H9 (cell line): ENCODE results near the gene AMER3. TPM values are rescaled to one million over a fixed set of nuclear protein-coding genes. Genes with fewer than 3 reads are reported as not detected.

ENCODE experiments used
- DNase-seq: peaks from one replicate; pipeline ENCODE4 v3.0.0-alpha.2; 2017
- H2AFZ ChIP-seq: one replicate; pipeline ENCODE4 v1.6.1; 2013; ENCODE audit warnings: mild to moderate bottlenecking, low read length, control low read depth, moderate library complexity
- H2AK5ac ChIP-seq: 2 replicates; pipeline ENCODE4 v1.6.1; 2013; ENCODE audit warnings: low read length, control low read depth, mixed read lengths; ENCODE audit not compliant: insufficient read length
- H2BK120ac ChIP-seq: one replicate; pipeline ENCODE4 v1.6.1; 2013; ENCODE audit warnings: low read depth, mild to moderate bottlenecking, low read length, control low read depth, inconsistent platforms; ENCODE audit not compliant: poor library complexity, severe bottlenecking
- H2BK12ac ChIP-seq: 2 replicates; pipeline ENCODE4 v1.6.1; 2013; ENCODE audit warnings: low read length, control low read depth, mixed read lengths, low read depth; ENCODE audit not compliant: insufficient read length
- H2BK15ac ChIP-seq: 2 replicates; pipeline ENCODE4 v1.6.1; 2013; ENCODE audit warnings: low read depth, low read length, control low read depth
- H2BK20ac ChIP-seq: one replicate; pipeline ENCODE4 v1.6.1; 2013; ENCODE audit warnings: low read depth, mild to moderate bottlenecking, low read length, control low read depth, inconsistent platforms; ENCODE audit not compliant: poor library complexity, severe bottlenecking
- H2BK5ac ChIP-seq: 2 replicates; pipeline ENCODE4 v1.6.1; 2013; ENCODE audit warnings: low read length, control low read depth, mixed read lengths; ENCODE audit not compliant: insufficient read length
- H3K14ac ChIP-seq: 2 replicates; pipeline ENCODE4 v1.6.1; 2013; ENCODE audit warnings: low read length, control low read depth; ENCODE audit not compliant: insufficient read depth
- H3K18ac ChIP-seq: 2 replicates; pipeline ENCODE4 v1.6.1; 2013; ENCODE audit warnings: low read depth, mild to moderate bottlenecking, mixed read lengths, low read length, control low read depth; ENCODE audit not compliant: insufficient read length
- H3K23ac ChIP-seq: 2 replicates; pipeline ENCODE4 v1.6.1; 2013; ENCODE audit warnings: low read length, control low read depth, mixed read lengths, low read depth; ENCODE audit not compliant: insufficient read length
- H3K23me2 ChIP-seq: 2 replicates; pipeline ENCODE4 v1.6.1; 2013; ENCODE audit warnings: low read depth, mild to moderate bottlenecking, mixed read lengths, low read length, control low read depth; ENCODE audit not compliant: insufficient read length, poor library complexity, severe bottlenecking
- H3K27ac ChIP-seq: 2 replicates; pipeline ENCODE4 v1.5.1; 2013; ENCODE audit warnings: low read length, control low read depth, mixed read lengths, low read depth; ENCODE audit not compliant: insufficient read length
- H3K27me3 ChIP-seq: 2 replicates; pipeline ENCODE4 v1.6.1; 2013; ENCODE audit warnings: low read length, control low read depth, inconsistent platforms; ENCODE audit not compliant: insufficient read depth
- H3K4ac ChIP-seq: 2 replicates; pipeline ENCODE4 v1.6.1; 2013; ENCODE audit warnings: low read depth, mild to moderate bottlenecking, control low read depth, inconsistent platforms, low read length, moderate library complexity
- H3K4me1 ChIP-seq: 2 replicates; pipeline ENCODE4 v1.6.1; 2013; ENCODE audit warnings: low read length, control low read depth, inconsistent platforms; ENCODE audit not compliant: insufficient read depth
- H3K4me2 ChIP-seq: 2 replicates; pipeline ENCODE4 v1.6.1; 2013; ENCODE audit warnings: low read length, control low read depth, mixed read lengths; ENCODE audit not compliant: insufficient read length, insufficient read depth
- H3K56ac ChIP-seq: 2 replicates; pipeline ENCODE4 v1.6.1; 2013; ENCODE audit warnings: low read depth, mild to moderate bottlenecking, mixed read lengths, low read length, control low read depth; ENCODE audit not compliant: insufficient read length
- H3K79me1 ChIP-seq: 2 replicates; pipeline ENCODE4 v1.6.1; 2013; ENCODE audit warnings: low read depth, mild to moderate bottlenecking, moderate library complexity, low read length, control low read depth, inconsistent platforms; ENCODE audit not compliant: insufficient read depth, poor library complexity, severe bottlenecking
- H3K79me2 ChIP-seq: 2 replicates; pipeline ENCODE4 v1.6.1; 2013; ENCODE audit warnings: low read length, control low read depth, inconsistent platforms; ENCODE audit not compliant: insufficient read depth
- H3K9ac ChIP-seq: 2 replicates; pipeline ENCODE4 v1.6.1; 2013; ENCODE audit warnings: low read length, control low read depth, mixed read lengths; ENCODE audit not compliant: insufficient read length; ENCODE audit errors: extremely low read depth
- H3K9me3 ChIP-seq: one replicate; pipeline ENCODE4 v1.6.1; 2013; ENCODE audit warnings: low read depth, low read length, inconsistent platforms; ENCODE audit not compliant: control insufficient read depth
- H3T11ph ChIP-seq: one replicate; pipeline ENCODE4 v1.6.1; 2013; ENCODE audit warnings: mild to moderate bottlenecking, low read length, control low read depth, inconsistent platforms
- H4K20me1 ChIP-seq: one replicate; pipeline ENCODE4 v1.6.1; 2013; ENCODE audit not compliant: control insufficient read depth, insufficient read length, insufficient read depth
- H4K5ac ChIP-seq: 2 replicates; pipeline ENCODE4 v1.6.1; 2013; ENCODE audit warnings: low read depth, mild to moderate bottlenecking, mixed read lengths, low read length, control low read depth; ENCODE audit not compliant: insufficient read length
- H4K8ac ChIP-seq: replicated peaks from 2 replicates; pipeline ENCODE4 v1.6.1; 2013; ENCODE audit warnings: low read length, control low read depth, mixed read lengths, low read depth; ENCODE audit not compliant: insufficient read length
- H4K91ac ChIP-seq: 2 replicates; pipeline ENCODE4 v1.6.1; 2013; ENCODE audit warnings: low read depth, mild to moderate bottlenecking, moderate library complexity, mixed read lengths, low read length, control low read depth; ENCODE audit not compliant: insufficient read length
- H3K27ac Mint-ChIP-seq, 3 experiments: 2 replicates in 2 of 3; 3 replicates in 1 of 3; pipeline ENCODE4 v1.8.0; 2020 to 2021; ENCODE audit warnings: mixed read lengths in 3 of 3, mild to moderate bottlenecking in 1 of 3, moderate library complexity in 1 of 3
- H3K27me3 Mint-ChIP-seq: 2 replicates; pipeline ENCODE4 v1.8.0; 2021; ENCODE audit warnings: low read depth, mild to moderate bottlenecking, moderate library complexity, mixed read lengths
- H3K36me3 Mint-ChIP-seq, 3 experiments: 2 replicates in 2 of 3; 3 replicates in 1 of 3; pipeline ENCODE4 v1.8.0; 2020 to 2021; ENCODE audit warnings: low read depth in 3 of 3, mixed read lengths in 3 of 3; ENCODE audit not compliant: insufficient read depth in 1 of 3
- H3K4me1 Mint-ChIP-seq, 2 experiments: 2 replicates each; pipeline ENCODE4 v1.8.0; 2020; ENCODE audit warnings: mixed read lengths in 2 of 2
- H3K4me3 Mint-ChIP-seq, 2 experiments: 2 replicates in 1 of 2; 3 replicates in 1 of 2; pipeline ENCODE4 v1.8.0; 2020 to 2021; ENCODE audit warnings: mild to moderate bottlenecking in 2 of 2, mixed read lengths in 2 of 2, moderate library complexity in 1 of 2
- H3K9me3 Mint-ChIP-seq, 2 experiments: 2 replicates in 1 of 2; 3 replicates in 1 of 2; pipeline ENCODE4 v1.8.0; 2020; ENCODE audit warnings: mild to moderate bottlenecking in 2 of 2, mixed read lengths in 2 of 2, moderate library complexity in 1 of 2
- CTCF ChIP-seq: fragments of 200-600 bp; sonication (generic); conservative IDR thresholded peaks from 3 replicates; pipeline ENCODE4 v1.8.0; 2021; ENCODE audit warnings: antibody characterized with exemption, mild to moderate bottlenecking
- WGBS: extraction: QIAGEN DNeasy Blood & Tissue Kit; methylation state at CpG from one replicate; pipeline ENCODE4 v1.1.7; 2013; ENCODE audit warnings: missing lambda C conversion rate, low lambda C conversion rate, mixed read lengths; ENCODE audit not compliant: insufficient read length; ENCODE audit errors: extremely low coverage; 5-methylcytosine and 5-hydroxymethylcytosine counted together
- total RNA-seq: library from RNA; stranded (reverse); gene quantifications from 2 replicates; pipeline ENCODE4 v1.2.1, GENCODE V29; 2021

The AMER3 gene
- total RNA-seq, 1 experiment from 2014 or later = 0.59 TPM

GRCh38 chr2:130735200-130735599, 20.1 kb upstream of the AMER3 start:
- Histone ChIP-seq H3T11ph (no peak overlapping the region), H3K23me2 (no peaks in the 10 kb centered on the region), H3K18ac (no peak overlapping the region), H3K23ac (no peak overlapping the region), H3K14ac (no peak overlapping the region), H4K5ac (no peak overlapping the region), H3K9ac (no peak overlapping the region), H3K27ac (no peak overlapping the region), H4K91ac (no peak overlapping the region), H3K4ac (no peak overlapping the region), H4K20me1 (no peaks in the 10 kb centered on the region), H3K27me3 (no peaks in the 10 kb centered on the region), H4K8ac (no peak overlapping the region), H3K56ac (no peak overlapping the region), H2BK20ac (no peak overlapping the region), H3K4me2 (no peak overlapping the region), H2BK15ac (no peak overlapping the region), H2BK5ac (no peak overlapping the region), H3K4me1 (no peaks in the 10 kb centered on the region), H3K79me1 (no peaks in the 10 kb centered on the region), H2AK5ac (no peak overlapping the region), H3K79me2 (no peaks in the 10 kb centered on the region), H2BK120ac (no peak overlapping the region), H2BK12ac (no peak overlapping the region), H3K9me3 (no peaks in the 10 kb centered on the region), H2AFZ (no peak overlapping the region)
- Mint-ChIP-seq H3K9me3 (peaks cover 2 to 5% of the 10 kb centered on the region in 2 experiments; a peak in 3 of 5 replicates), H3K27ac (no peak overlapping the region), H3K27me3 (peaks cover 8% of the 10 kb centered on the region), H3K36me3 (no peaks in the 10 kb centered on the region), H3K4me1 (no peaks in the 10 kb centered on the region), H3K4me3 (no peak overlapping the region)
- no peak for DNase-seq
- no CpG with 5 or more reads among the region's 3 CpGs for WGBS
- TF ChIP-seq CTCF = no peak
